ENCODE results near the gene PVALEF. TPM values are rescaled to one million over a fixed set of nuclear protein-coding genes. Genes with fewer than 3 reads are reported as not detected.

Gene PVALEF
- polyA plus RNA-seq, 1 of the 3 experiments (the other 2 are of a cell fraction) = not detected

GRCh38 chr17:81120149-81120484 is 45.2 kb upstream of the PVALEF start:
- Histone ChIP-seq H2AFZ (ENCODE audit: low read depth) (no peak overlapping the region), H3K4me3 (ENCODE audit: low read depth in 2 of 2, low read length in 1 of 2) (no peak overlapping the region), H3K27me3 (ENCODE audit: insufficient read depth) (no peaks in the 10 kb centered on the region), H3K79me2 (ENCODE audit: insufficient read depth) (no peaks in the 10 kb centered on the region), H3F3A (replicated peaks; ENCODE audit: insufficient read depth) (no peaks in the 10 kb centered on the region), H3K9me2 (no peaks in the 10 kb centered on the region), H3K27ac (ENCODE audit: low read depth in 2 of 2, low read length in 1 of 2) (no peak overlapping the region), H3K36me3 (replicated peaks in 1 of 2; ENCODE audit: control insufficient read depth in 1 of 2, insufficient read depth in 2 of 2, low read length in 1 of 2) (no peaks in the 10 kb centered on the region), H3K9ac (no peak overlapping the region), H3K4me1 (ENCODE audit: control insufficient read depth in 1 of 2, insufficient read depth in 2 of 2, low read depth in 1 of 2, low read length in 1 of 2) (peaks cover 0 to 23% of the 10 kb centered on the region in 2 experiments; a peak in 1 of 4 replicates), H3K4me2 (no peak overlapping the region), H3K9me3 (no peaks in the 10 kb centered on the region), H4K20me1 (ENCODE audit: insufficient read depth) (no peaks in the 10 kb centered on the region)
- ChIA-PET CTCF (interaction anchor here (1.2 to 13.0 kb wide), 3 partner anchors 12 to 22 kb away, joined by 3 to 177 read pairs (median 4); no protein-coding TSS in a partner anchor), POLR2A (no interaction called here)
- DNase-seq = no peak
- TF ChIP-seq USF2 (IDR thresholded peaks at IDR 0.05; ENCODE audit: borderline replicate concordance, low read depth, low read length) = no peak
- no peak for TF ChIP-seq SIN3A (IDR thresholded peaks at IDR 0.05; ENCODE audit: borderline replicate concordance, low read depth, low read length)
- TF ChIP-seq EP300 (IDR thresholded peaks at IDR 0.05; ENCODE audit: borderline replicate concordance in 1 of 2, low read depth in 1 of 2, low read length in 1 of 2) = no peak
- no peak for TF ChIP-seq RXRA (IDR thresholded peaks at IDR 0.05; ENCODE audit: borderline replicate concordance, low read depth)
- no peak for TF ChIP-seq PBX3 (IDR thresholded peaks at IDR 0.05)
- no peak for TF ChIP-seq SMC3 (IDR thresholded peaks at IDR 0.05; ENCODE audit: low read depth, low read length)
- TF ChIP-seq FOXM1 (IDR thresholded peaks at IDR 0.05; ENCODE audit: low read depth) = no peak
- no peak for TF ChIP-seq FOXJ3 (CRISPR knock-in tag; IDR thresholded peaks at IDR 0.05)
- no peak for TF ChIP-seq JUND (IDR thresholded peaks at IDR 0.05)
- TF ChIP-seq ZBTB33 (IDR thresholded peaks at IDR 0.05; ENCODE audit: borderline replicate concordance, low read depth) = no peak
- no peak for TF ChIP-seq MAX (IDR thresholded peaks at IDR 0.05; ENCODE audit: low read depth)
- WGBS (ENCODE audit: low lambda C conversion rate) = 94% methylated on average over 33 of the region's 33 CpGs
